ENCODE data around the gene CD200.

- TF ChIP-seq POLR2A (IDR thresholded peaks at IDR 0.05) (no peak), POLR2AphosphoS5 (IDR thresholded peaks at IDR 0.05) (no peak), EP300 (IDR thresholded peaks at IDR 0.05; ENCODE audit: low read depth) (no peak)
- TF ChIP-seq, protein P1, sequence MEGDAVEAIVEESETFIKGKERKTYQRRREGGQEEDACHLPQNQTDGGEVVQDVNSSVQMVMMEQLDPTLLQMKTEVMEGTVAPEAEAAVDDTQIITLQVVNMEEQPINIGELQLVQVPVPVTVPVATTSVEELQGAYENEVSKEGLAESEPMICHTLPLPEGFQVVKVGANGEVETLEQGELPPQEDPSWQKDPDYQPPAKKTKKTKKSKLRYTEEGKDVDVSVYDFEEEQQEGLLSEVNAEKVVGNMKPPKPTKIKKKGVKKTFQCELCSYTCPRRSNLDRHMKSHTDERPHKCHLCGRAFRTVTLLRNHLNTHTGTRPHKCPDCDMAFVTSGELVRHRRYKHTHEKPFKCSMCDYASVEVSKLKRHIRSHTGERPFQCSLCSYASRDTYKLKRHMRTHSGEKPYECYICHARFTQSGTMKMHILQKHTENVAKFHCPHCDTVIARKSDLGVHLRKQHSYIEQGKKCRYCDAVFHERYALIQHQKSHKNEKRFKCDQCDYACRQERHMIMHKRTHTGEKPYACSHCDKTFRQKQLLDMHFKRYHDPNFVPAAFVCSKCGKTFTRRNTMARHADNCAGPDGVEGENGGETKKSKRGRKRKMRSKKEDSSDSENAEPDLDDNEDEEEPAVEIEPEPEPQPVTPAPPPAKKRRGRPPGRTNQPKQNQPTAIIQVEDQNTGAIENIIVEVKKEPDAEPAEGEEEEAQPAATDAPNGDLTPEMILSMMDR (IDR thresholded peaks at IDR 0.05) = no peak
These were observed 17.2 kb upstream of the CD200 start for GRCh38 chr3:112315791-112316190.

All from transverse colon (tissue), 4 donors.